VCaP (cell line): ENCODE data around the gene CCL23.
A peak's percentile ranks its signal among the peaks of the same experiment; 100 is the strongest.

Experiments used
- H3K27ac ChIP-seq: fragments of 450-650 bp; 2 replicates; pipeline ENCODE4 v1.5.1; 2017
- TF ChIP-seq, protein P1 (sequence below): fragments of 450-650 bp; conservative IDR thresholded peaks from 2 replicates; pipeline ENCODE4 v1.5.1; 2017; ENCODE audit warnings: mild to moderate bottlenecking, moderate library complexity

Gene CCL23

GRCh38 chr17:35977509-35977908 lies 40.3 kb downstream of the CCL23 start:
- TF ChIP-seq, protein P1, sequence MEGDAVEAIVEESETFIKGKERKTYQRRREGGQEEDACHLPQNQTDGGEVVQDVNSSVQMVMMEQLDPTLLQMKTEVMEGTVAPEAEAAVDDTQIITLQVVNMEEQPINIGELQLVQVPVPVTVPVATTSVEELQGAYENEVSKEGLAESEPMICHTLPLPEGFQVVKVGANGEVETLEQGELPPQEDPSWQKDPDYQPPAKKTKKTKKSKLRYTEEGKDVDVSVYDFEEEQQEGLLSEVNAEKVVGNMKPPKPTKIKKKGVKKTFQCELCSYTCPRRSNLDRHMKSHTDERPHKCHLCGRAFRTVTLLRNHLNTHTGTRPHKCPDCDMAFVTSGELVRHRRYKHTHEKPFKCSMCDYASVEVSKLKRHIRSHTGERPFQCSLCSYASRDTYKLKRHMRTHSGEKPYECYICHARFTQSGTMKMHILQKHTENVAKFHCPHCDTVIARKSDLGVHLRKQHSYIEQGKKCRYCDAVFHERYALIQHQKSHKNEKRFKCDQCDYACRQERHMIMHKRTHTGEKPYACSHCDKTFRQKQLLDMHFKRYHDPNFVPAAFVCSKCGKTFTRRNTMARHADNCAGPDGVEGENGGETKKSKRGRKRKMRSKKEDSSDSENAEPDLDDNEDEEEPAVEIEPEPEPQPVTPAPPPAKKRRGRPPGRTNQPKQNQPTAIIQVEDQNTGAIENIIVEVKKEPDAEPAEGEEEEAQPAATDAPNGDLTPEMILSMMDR = no peak

DNA sequence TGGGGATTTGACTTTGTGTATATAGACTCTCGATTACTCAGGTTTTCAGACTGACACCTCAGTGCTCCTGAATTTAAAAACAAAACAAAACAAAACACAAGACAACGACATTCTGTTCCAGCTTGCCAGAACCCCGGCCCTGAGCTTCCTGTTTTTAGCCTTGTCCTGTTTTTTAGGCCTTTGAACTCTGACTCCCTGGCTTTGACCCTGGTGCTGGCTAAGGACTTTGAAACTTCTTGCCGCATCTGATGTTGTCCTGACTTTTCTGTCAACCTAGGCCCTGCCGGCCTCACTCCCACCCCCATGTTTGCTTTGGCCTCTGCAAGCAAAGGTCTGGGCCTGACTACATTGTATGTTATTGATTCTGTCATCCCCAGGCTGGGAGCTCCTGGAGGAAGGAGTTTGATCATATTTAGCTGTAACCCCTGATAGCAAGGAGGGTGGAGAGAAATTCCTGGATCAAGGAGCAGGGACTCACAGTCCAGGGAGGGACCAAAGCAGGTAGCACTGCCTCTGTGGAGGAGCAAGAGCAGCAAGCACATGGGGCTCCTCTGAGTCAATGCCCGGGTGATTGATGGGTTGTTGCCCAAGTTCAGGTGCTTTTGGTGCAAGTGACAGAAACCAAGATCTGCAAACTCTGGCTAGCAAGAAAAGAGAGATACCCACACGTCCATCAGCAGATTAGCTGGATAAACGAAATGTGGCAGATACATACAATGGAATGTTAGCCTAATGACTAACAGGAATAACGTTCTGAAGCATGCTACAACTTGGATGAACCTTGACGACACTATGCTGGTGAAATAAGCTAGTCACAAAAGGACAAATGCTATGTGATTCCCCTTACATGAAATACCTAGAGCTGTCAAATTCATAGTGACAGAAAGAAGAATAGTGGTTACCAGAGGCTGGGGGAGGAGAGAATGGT lies 44.2 kb downstream of the CCL23 start:
- no peak overlapping the region for H3K27ac ChIP-seq
- TF ChIP-seq, protein P1 = no peak

More at GRCh38 chr17:35977509-35977908, 40.3 kb downstream of the CCL23 start:
- H3K27ac ChIP-seq = no peak overlapping the region

- H3K27ac ChIP-seq = no peak overlapping the region
- TF ChIP-seq, protein P1 = no peak
These were observed 44.8 kb downstream of the CCL23 start for GRCh38 chr17:35972945-35973332.

DNA sequence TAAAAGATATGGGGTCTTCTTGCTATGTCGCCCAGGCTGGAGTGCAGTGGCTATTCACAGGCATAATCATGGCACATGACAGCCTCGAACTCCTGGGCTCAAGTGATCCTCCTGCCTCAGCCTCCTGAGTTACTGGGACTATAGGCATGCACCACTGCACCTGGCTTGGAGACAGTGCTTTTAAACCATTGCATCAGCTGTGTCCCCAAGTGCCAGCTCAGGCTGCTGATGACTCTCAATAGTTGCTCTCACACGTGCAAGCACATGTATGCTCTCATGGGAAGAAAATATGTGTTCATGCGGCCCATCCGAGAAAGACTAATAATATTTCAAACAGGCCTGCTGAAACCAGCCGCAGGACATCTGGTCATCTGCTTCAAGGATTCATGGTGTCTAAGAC lies 45.2 kb downstream of the CCL23 start:
- TF ChIP-seq, protein P1 = no peak
- H3K27ac ChIP-seq = no peak overlapping the region

DNA sequence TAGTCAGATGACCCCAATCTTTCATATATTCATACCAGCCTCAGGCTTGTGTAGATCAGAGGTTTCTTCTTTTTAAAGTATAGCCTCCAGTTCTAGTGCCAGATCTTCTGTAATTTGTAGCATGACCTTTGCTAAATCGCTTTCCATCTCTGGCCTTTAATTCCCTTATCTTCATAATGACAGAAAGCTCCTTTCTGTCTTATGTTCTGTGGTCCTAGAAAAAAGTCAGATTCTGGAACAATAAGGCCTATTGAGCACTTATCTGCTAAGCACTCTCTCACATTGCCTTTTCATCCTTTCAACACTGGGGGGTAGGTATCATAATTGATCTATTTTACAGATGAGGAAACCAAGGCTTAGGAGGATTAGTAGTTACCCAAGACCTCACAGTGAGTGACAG lies 45.7 kb downstream of the CCL23 start:
- no peak overlapping the region for H3K27ac ChIP-seq
- TF ChIP-seq, protein P1 = no peak

DNA sequence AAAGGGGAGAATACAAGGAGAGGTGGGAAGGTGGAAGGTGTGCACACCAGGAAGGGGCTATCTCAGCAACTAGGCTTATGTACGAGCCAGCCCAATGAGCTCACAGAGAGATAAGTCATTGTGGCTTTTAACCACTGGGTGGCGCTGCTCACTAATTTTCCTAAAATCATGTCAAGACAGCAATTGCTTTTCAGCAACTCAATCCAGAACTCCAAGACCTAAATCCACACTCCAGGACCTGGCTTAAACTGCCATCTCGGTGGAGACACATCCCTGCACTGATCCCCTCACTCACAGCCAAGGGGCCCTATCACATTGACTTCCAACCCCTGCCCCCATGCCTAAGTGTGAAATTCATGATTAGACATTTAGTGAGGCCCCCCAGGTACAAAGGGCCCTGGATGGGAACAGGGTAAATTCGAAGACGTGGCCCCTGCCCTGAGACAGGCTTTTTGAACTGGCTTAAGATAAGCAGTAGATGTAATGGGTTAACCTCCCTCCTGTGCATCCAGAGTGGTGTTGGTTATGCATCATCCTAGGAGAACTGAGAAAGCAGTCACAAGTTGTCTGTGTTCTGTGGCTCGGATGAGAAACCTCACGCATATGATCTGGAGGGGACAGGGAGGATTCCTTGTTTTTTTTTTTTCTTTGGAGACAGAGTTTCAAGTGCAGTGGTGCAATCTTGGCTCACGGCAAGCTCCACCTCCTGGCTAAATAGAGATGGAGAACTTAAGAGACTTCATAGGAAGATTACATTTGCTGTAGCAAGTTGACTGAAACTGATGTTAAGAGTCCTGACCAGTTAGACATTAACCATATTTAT lies 48.0 kb downstream of the CCL23 start:
- TF ChIP-seq, protein P1 = peak; percentile 98
- no peak overlapping the region for H3K27ac ChIP-seq

DNA sequence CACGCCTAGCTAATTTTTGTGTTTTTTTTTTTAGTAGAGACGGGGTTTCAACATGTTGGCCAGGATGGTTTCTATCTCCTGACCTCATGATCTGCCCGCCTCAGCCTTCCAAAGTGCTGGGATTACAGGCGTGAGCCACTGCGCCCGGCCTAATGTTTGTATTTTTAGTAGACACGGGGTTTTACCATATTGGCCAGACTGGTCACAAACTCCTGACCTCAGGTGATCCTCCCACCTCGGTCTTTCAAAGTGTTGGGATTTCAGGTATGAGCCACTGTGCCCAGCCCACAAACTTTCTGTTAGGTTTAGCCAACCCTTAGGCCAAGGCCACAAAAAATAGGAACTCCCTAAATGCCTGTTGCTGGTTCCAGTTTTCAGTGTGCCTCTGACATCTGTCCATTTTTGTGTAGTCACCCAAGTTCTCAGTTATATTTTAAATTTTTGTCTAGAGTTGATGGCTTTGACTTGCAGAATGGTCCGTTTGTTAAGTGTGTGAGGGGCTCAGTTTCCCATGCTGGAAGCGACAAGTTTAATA lies 49.2 kb downstream of the CCL23 start:
- H3K27ac ChIP-seq = no peak overlapping the region
- TF ChIP-seq, protein P1 = no peak
